SH-SY5Y (cell line): ENCODE data around the gene ATP2B2.

Experiments used
- GATA2 ChIP-seq: IDR thresholded peaks from 2 replicates; pipeline ENCODE4 v1.6.1; 2011; ENCODE audit warnings: mild to moderate bottlenecking, low read depth, low read length
- GATA3 ChIP-seq: IDR thresholded peaks from 2 replicates; pipeline ENCODE4 v1.6.1; 2011; ENCODE audit warnings: low read depth, mild to moderate bottlenecking, low read length, moderate library complexity

- TF ChIP-seq GATA2: no peak
- TF ChIP-seq GATA3: no peak
These were observed 45.8 kb upstream of the ATP2B2 start for GRCh38 chr3:10551139-10551538.
